ENCODE measurements around the gene NME9.

Gene NME9

DNA sequence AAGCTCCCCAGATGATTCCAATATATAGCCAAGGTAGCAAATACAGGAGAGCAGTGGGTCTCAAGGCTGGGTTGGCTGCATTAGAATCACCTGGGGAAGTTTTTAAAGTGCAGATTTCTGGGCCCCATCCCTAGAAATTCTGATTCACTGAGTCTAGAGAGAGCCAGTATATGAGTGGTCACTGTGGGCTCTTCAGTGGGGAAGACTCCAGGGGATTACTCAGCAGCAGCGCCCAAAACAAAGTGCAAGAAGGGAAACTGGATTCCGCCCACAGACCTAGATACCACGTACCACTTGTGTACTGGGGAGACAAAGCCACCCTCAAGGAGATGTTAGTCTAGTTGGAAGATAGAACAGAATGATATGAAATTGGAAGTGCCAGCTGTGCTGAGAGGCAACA, 40.0 kb downstream of the NME9 start:
- TF ChIP-seq, protein P1, sequence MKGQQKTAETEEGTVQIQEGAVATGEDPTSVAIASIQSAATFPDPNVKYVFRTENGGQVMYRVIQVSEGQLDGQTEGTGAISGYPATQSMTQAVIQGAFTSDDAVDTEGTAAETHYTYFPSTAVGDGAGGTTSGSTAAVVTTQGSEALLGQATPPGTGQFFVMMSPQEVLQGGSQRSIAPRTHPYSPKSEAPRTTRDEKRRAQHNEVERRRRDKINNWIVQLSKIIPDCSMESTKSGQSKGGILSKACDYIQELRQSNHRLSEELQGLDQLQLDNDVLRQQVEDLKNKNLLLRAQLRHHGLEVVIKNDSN (IDR thresholded peaks at IDR 0.05), result no peak
- TF ChIP-seq, protein P2, sequence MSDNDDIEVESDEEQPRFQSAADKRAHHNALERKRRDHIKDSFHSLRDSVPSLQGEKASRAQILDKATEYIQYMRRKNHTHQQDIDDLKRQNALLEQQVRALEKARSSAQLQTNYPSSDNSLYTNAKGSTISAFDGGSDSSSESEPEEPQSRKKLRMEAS (IDR thresholded peaks at IDR 0.05), result no peak
- no peak for TF ChIP-seq YY1 (IDR thresholded peaks at IDR 0.05; ENCODE audit: low read depth)
- TF ChIP-seq CEBPB (IDR thresholded peaks at IDR 0.05), result no peak
- TF ChIP-seq TCF12 (IDR thresholded peaks at IDR 0.05; ENCODE audit: low read depth), result no peak
- TF ChIP-seq FOXM1 (IDR thresholded peaks at IDR 0.05; ENCODE audit: borderline replicate concordance, low read depth), result no peak
- TF ChIP-seq EGR1 (IDR thresholded peaks at IDR 0.05), result no peak
- TF ChIP-seq, protein P3, sequence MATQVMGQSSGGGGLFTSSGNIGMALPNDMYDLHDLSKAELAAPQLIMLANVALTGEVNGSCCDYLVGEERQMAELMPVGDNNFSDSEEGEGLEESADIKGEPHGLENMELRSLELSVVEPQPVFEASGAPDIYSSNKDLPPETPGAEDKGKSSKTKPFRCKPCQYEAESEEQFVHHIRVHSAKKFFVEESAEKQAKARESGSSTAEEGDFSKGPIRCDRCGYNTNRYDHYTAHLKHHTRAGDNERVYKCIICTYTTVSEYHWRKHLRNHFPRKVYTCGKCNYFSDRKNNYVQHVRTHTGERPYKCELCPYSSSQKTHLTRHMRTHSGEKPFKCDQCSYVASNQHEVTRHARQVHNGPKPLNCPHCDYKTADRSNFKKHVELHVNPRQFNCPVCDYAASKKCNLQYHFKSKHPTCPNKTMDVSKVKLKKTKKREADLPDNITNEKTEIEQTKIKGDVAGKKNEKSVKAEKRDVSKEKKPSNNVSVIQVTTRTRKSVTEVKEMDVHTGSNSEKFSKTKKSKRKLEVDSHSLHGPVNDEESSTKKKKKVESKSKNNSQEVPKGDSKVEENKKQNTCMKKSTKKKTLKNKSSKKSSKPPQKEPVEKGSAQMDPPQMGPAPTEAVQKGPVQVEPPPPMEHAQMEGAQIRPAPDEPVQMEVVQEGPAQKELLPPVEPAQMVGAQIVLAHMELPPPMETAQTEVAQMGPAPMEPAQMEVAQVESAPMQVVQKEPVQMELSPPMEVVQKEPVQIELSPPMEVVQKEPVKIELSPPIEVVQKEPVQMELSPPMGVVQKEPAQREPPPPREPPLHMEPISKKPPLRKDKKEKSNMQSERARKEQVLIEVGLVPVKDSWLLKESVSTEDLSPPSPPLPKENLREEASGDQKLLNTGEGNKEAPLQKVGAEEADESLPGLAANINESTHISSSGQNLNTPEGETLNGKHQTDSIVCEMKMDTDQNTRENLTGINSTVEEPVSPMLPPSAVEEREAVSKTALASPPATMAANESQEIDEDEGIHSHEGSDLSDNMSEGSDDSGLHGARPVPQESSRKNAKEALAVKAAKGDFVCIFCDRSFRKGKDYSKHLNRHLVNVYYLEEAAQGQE (IDR thresholded peaks at IDR 0.05; ENCODE audit: low read depth), result no peak
- TF ChIP-seq RAD21 (IDR thresholded peaks at IDR 0.05; ENCODE audit: low read depth), result no peak

DNA sequence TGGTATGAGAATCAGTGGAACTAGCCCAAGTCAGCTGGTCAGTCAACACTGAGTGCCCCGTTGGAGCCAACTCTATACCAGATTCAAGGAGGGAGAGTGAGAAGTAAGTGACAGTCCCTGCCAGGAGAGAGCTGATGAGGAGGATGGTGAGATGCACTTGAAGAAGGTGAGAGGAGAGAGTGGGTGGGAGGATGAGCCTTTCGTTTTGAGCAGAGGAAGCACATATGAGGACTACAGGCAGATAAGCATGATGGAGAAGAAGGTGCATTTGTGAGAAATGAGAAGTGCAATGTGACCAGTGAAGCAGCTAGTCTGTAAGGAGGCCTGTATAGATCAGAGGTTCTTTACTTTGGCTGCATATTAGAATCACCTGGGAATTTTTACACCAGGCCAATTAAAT, 40.4 kb downstream of the NME9 start:
- TF ChIP-seq, protein P1 (IDR thresholded peaks at IDR 0.05), result no peak
- no peak for TF ChIP-seq NFIC (IDR thresholded peaks at IDR 0.05)
- no peak for TF ChIP-seq YY1 (IDR thresholded peaks at IDR 0.05; ENCODE audit: low read depth)
- TF ChIP-seq RAD21 (IDR thresholded peaks at IDR 0.05; ENCODE audit: low read depth), result no peak
- no peak for TF ChIP-seq FOXM1 (IDR thresholded peaks at IDR 0.05; ENCODE audit: borderline replicate concordance, low read depth)
- TF ChIP-seq, protein P3 (IDR thresholded peaks at IDR 0.05; ENCODE audit: low read depth), result no peak
- TF ChIP-seq ZBTB7A (IDR thresholded peaks at IDR 0.05; ENCODE audit: low read depth), result no peak
- no peak for TF ChIP-seq EP300 (IDR thresholded peaks at IDR 0.05; ENCODE audit: borderline replicate concordance)
- TF ChIP-seq CEBPB (IDR thresholded peaks at IDR 0.05), result no peak

DNA sequence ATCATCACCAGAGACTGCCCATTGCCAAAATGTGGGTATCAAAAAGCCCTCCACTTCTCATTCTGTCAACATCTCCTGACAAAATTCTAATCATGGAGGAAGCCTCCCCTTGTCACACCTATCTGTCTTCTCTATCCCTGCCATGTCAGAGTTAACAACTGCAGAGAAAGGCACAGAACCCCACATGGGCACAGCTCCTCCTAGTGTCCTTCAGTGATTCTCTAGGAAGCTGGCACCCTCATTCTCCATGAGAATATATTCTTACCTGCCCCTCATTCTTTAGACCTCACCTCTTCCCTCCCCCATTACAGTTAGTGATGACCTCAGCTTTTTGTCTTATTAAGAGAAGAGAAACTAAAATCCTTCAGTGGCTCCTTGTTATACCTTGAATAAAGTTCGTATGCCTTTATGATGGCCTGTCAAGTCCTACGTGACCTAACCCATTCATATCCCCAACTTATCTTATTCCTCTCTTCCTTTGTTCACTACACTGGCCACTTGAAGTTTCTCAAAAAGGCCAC, 44.6 kb downstream of the NME9 start:
- TF ChIP-seq, protein P3 (IDR thresholded peaks at IDR 0.05; ENCODE audit: low read depth), result no peak
- TF ChIP-seq TEAD4 (IDR thresholded peaks at IDR 0.05) (no peak), EP300 (IDR thresholded peaks at IDR 0.05; ENCODE audit: borderline replicate concordance) (no peak), RAD21 (IDR thresholded peaks at IDR 0.05; ENCODE audit: low read depth) (no peak), NFIC (IDR thresholded peaks at IDR 0.05) (no peak), ZBTB7A (IDR thresholded peaks at IDR 0.05; ENCODE audit: low read depth) (no peak), FOXM1 (IDR thresholded peaks at IDR 0.05; ENCODE audit: borderline replicate concordance, low read depth) (no peak), CREB1 (IDR thresholded peaks at IDR 0.05; ENCODE audit: low read depth) (no peak)
- TF ChIP-seq, protein P2 (IDR thresholded peaks at IDR 0.05), result no peak
- TF ChIP-seq, protein P1 (IDR thresholded peaks at IDR 0.05), result no peak

DNA sequence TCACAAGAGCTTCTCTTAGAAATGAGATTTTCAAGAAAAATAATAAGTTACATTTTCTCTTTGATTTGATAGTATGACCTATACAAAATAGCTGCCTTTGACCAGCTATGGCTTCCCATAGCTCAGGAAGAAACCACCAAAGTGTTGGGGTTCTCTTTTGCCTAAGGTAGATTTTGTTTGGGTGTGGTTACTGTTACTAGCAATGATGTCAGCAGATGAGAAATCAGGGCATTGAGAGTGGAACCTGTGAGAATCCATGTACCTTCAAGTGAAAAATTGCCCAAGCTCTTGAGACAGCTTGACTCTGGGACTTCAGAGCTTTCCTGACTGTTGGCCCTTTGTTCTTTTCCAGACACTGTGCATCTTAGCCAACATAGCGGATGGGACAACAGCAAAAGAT, 45.6 kb downstream of the NME9 start:
- TF ChIP-seq YY1 (IDR thresholded peaks at IDR 0.05; ENCODE audit: low read depth) (no peak), FOXM1 (IDR thresholded peaks at IDR 0.05; ENCODE audit: borderline replicate concordance, low read depth) (no peak), TAF1 (IDR thresholded peaks at IDR 0.05; ENCODE audit: low read depth) (no peak), CEBPB (IDR thresholded peaks at IDR 0.05) (no peak), NFIC (IDR thresholded peaks at IDR 0.05) (no peak), ZBTB7A (IDR thresholded peaks at IDR 0.05; ENCODE audit: low read depth) (no peak), TCF12 (IDR thresholded peaks at IDR 0.05; ENCODE audit: low read depth) (no peak), EGR1 (IDR thresholded peaks at IDR 0.05) (no peak), TEAD4 (IDR thresholded peaks at IDR 0.05) (no peak), EP300 (IDR thresholded peaks at IDR 0.05; ENCODE audit: borderline replicate concordance) (no peak), CREB1 (IDR thresholded peaks at IDR 0.05; ENCODE audit: low read depth) (no peak), RAD21 (IDR thresholded peaks at IDR 0.05; ENCODE audit: low read depth) (no peak)
- TF ChIP-seq, protein P2 (IDR thresholded peaks at IDR 0.05), result no peak
- TF ChIP-seq, protein P1 (IDR thresholded peaks at IDR 0.05), result no peak
- TF ChIP-seq, protein P3 (IDR thresholded peaks at IDR 0.05; ENCODE audit: low read depth), result no peak
